Smooth muscle cell (in vitro differentiated cells): ENCODE data around the gene PAQR9. TPM values are rescaled to one million over a fixed set of nuclear protein-coding genes. Genes with fewer than 3 reads are reported as not detected.

Source experiments
- DNase-seq: peaks from one replicate; lab custom pipeline; 2025; ENCODE audit not compliant: unreplicated experiment; lab: John Stamatoyannopoulos, UW
- H2AFZ ChIP-seq: fragments of 200-600 bp; sonication (generic); 2 replicates; pipeline ENCODE4 v1.6.0; 2016; ENCODE audit warnings: antibody characterized with exemption, low read depth, mild to moderate bottlenecking
- H3F3A ChIP-seq: fragments of 200-600 bp; sonication (generic); 2 replicates; pipeline ENCODE4 v1.6.0; 2017; ENCODE audit warnings: antibody characterized with exemption, low read depth
- H3K27ac ChIP-seq: fragments of 200-600 bp; sonication (generic); 2 replicates; pipeline ENCODE4 v1.5.1; 2016; ENCODE audit warnings: low read depth, mild to moderate bottlenecking
- H3K27me3 ChIP-seq: fragments of 200-600 bp; sonication (generic); 2 replicates; pipeline ENCODE4 v1.6.1; 2016; ENCODE audit warnings: low read depth, mild to moderate bottlenecking
- H3K36me3 ChIP-seq: fragments of 200-600 bp; sonication (generic); 2 replicates; pipeline ENCODE4 v1.5.1; 2016; ENCODE audit warnings: low read depth
- H3K4me1 ChIP-seq: fragments of 200-600 bp; sonication (generic); 2 replicates; pipeline ENCODE4 v1.5.1; 2016; ENCODE audit warnings: low read depth
- H3K4me2 ChIP-seq: fragments of 200-600 bp; sonication (generic); 2 replicates; pipeline ENCODE4 v1.6.0; 2016; ENCODE audit warnings: mild to moderate bottlenecking
- H3K4me3 ChIP-seq: fragments of 200-600 bp; sonication (generic); 2 replicates; pipeline ENCODE4 v1.5.1; 2016; ENCODE audit warnings: mild to moderate bottlenecking
- H3K79me2 ChIP-seq: fragments of 200-600 bp; sonication (generic); 2 replicates; pipeline ENCODE4 v1.6.0; 2016; ENCODE audit warnings: low read depth, mild to moderate bottlenecking
- H3K9ac ChIP-seq: fragments of 200-600 bp; sonication (generic); 2 replicates; pipeline ENCODE4 v1.6.0; 2016; ENCODE audit warnings: low read depth
- H3K9me3 ChIP-seq: fragments of 200-600 bp; sonication (generic); replicated peaks from 2 replicates; pipeline ENCODE4 v1.5.1; 2016; ENCODE audit warnings: low read depth
- H4K20me1 ChIP-seq: fragments of 200-600 bp; sonication (generic); 2 replicates; pipeline ENCODE4 v1.6.0; 2016; ENCODE audit warnings: low read depth
- WGBS: methylation state at CpG from one replicate; pipeline ENCODE4 v1.1.7; 2016; ENCODE audit warnings: low lambda C conversion rate; 5-methylcytosine and 5-hydroxymethylcytosine counted together
- polyA plus RNA-seq: library from polyadenylated mRNA; unstranded; fragments of >200 nt; fragmentation: Nextera tagmentation; extraction: Ambion mirVana; gene quantifications from 2 replicates; pipeline ENCODE4 v1.2.1, GENCODE V29; 2016
- total RNA-seq: library from RNA; depleted of rRNA; stranded (reverse); fragments of >200 nt; gene quantifications from 2 replicates; pipeline ENCODE4 v1.2.3, GENCODE V29; 2014
- TF ChIP-seq, protein P1 (sequence below): fragments of 200-600 bp; sonication (generic); IDR thresholded peaks from 2 replicates; pipeline ENCODE4 v1.5.1; 2017; ENCODE audit warnings: borderline replicate concordance, mild to moderate bottlenecking, antibody characterized with exemption; ENCODE audit not compliant: insufficient read depth, poor library complexity, severe bottlenecking

The PAQR9 gene
- total and polyA plus RNA-seq, 2 experiments from 2014 or later: 0.13 to 1.0 TPM

DNA sequence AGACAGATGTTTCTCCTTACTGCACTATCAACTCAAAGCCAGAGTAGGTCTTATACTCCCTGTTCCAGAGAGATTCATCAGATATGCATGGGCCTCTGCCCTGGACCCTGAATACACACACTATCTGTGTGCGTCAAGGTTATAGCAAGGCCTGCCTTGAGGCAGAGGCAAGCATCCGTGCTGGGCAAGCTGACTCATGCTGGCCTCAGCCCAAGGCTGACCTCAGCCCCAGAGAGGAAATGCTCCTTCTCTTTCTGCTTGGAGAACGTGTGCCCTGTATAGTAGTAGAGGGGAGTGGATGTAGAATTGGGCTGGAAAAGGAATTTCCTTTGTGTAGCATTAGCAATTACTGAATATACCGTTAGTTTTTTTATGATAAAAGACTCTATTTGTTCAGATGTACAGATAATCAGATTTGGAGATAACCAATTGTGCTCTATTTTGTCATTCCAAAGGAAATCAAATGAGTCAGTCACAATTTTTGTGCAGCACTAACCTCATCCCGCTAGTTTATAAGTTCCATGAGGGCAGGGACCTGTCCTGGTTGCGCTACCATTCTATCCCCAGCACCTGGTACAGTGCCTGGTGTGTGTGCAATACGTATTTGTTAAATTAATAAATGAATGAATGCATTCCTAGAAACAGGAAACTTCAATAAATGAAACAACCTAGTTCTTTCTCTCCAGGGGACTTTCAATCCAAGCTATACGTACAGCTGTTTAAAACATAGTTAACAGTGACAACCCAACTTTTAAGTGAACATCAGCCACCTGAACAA is 13.3 kb upstream of the PAQR9 start:
- Histone ChIP-seq H3F3A (no peaks in the 10 kb centered on the region), H3K4me3 (no peak overlapping the region), H2AFZ (no peak overlapping the region), H3K79me2 (no peaks in the 10 kb centered on the region), H3K4me2 (peak overlapping the region; percentile 2), H3K27ac (no peak overlapping the region), H3K36me3 (no peaks in the 10 kb centered on the region), H3K4me1 (peaks cover 2% of the 10 kb centered on the region), H4K20me1 (no peaks in the 10 kb centered on the region), H3K9ac (no peak overlapping the region), H3K27me3 (no peaks in the 10 kb centered on the region), H3K9me3 (no peaks in the 10 kb centered on the region)
- DNase-seq: no peak
- TF ChIP-seq, protein P1, sequence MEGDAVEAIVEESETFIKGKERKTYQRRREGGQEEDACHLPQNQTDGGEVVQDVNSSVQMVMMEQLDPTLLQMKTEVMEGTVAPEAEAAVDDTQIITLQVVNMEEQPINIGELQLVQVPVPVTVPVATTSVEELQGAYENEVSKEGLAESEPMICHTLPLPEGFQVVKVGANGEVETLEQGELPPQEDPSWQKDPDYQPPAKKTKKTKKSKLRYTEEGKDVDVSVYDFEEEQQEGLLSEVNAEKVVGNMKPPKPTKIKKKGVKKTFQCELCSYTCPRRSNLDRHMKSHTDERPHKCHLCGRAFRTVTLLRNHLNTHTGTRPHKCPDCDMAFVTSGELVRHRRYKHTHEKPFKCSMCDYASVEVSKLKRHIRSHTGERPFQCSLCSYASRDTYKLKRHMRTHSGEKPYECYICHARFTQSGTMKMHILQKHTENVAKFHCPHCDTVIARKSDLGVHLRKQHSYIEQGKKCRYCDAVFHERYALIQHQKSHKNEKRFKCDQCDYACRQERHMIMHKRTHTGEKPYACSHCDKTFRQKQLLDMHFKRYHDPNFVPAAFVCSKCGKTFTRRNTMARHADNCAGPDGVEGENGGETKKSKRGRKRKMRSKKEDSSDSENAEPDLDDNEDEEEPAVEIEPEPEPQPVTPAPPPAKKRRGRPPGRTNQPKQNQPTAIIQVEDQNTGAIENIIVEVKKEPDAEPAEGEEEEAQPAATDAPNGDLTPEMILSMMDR: no peak
- 60% methylated on average over 8 of the region's 8 CpGs for WGBS

- Histone ChIP-seq H3K79me2 (no peaks in the 10 kb centered on the region), H3K4me3 (no peak overlapping the region), H2AFZ (no peak overlapping the region), H3K4me1 (peaks cover 4% of the 10 kb centered on the region), H3K27ac (no peak overlapping the region), H3F3A (no peaks in the 10 kb centered on the region), H3K27me3 (no peaks in the 10 kb centered on the region), H3K36me3 (no peaks in the 10 kb centered on the region), H4K20me1 (no peaks in the 10 kb centered on the region), H3K9me3 (no peaks in the 10 kb centered on the region), H3K4me2 (no peak overlapping the region), H3K9ac (no peak overlapping the region)
- WGBS: 83% methylated on average over 4 of the region's 4 CpGs
- DNase-seq: no peak
- TF ChIP-seq, protein P1: no peak
Measured at GRCh38 chr3:142975316-142975995, 12.0 kb upstream of the PAQR9 start.

DNA sequence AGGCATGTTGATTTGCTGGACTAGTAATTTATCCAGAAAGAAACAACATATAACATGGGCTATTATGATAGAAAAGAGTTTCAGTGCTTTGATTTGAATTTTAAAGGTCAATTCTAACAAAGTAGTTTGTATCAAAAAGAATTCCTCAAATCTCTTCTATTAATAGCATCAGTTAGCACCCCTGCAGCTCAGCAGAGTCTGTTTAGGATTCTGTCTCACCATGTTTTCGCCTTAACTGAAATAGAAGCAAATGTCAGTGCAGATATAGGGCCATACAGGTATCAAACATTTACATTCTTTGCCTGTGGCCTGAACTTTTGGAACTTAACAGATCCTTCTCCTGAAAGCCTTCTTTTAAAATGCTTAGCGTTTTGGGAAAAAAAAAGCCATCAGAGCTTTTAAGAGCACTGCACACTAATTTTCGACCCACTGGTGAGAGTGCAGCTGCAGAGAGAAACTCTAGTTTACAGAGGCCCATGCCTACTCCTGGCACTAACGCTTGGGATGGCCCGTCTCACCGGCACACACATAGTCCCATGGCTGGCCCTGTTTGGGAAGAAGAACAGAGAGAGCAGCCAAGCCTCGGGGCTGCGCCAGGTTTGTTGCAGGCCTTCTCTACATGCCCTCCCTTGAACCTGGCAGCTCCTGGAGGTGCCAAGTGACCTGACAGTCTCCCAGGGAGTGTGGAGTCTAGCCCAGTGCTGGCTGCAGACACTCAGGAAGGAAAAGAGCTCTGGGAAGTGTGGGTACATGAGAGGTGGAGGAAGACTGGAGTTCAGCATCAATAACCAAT is 9.9 kb upstream of the PAQR9 start:
- Histone ChIP-seq H2AFZ (no peak overlapping the region), H3K79me2 (no peaks in the 10 kb centered on the region)
- TF ChIP-seq, protein P1: no peak

More for the DNA sequence above, 9.9 kb upstream of the PAQR9 start:
- H3K4me3 ChIP-seq: no peak overlapping the region
- H3K4me1 ChIP-seq: peaks cover 4% of the 10 kb centered on the region
- DNase-seq: no peak
- H3K9ac ChIP-seq: no peak overlapping the region
- H3K27me3 ChIP-seq: no peaks in the 10 kb centered on the region
- H3K9me3 ChIP-seq: no peaks in the 10 kb centered on the region
- no peak overlapping the region for H3K4me2 ChIP-seq
- H3K27ac ChIP-seq: no peak overlapping the region
- WGBS: 93% methylated on average over 8 of the region's 8 CpGs
- H4K20me1 ChIP-seq: no peaks in the 10 kb centered on the region
- H3F3A ChIP-seq: no peaks in the 10 kb centered on the region
- H3K36me3 ChIP-seq: no peaks in the 10 kb centered on the region
